ENCODE results near the gene ITM2C.
A peak's percentile ranks its signal among the peaks of the same experiment; 100 is the strongest.

ITM2C gene

DNA sequence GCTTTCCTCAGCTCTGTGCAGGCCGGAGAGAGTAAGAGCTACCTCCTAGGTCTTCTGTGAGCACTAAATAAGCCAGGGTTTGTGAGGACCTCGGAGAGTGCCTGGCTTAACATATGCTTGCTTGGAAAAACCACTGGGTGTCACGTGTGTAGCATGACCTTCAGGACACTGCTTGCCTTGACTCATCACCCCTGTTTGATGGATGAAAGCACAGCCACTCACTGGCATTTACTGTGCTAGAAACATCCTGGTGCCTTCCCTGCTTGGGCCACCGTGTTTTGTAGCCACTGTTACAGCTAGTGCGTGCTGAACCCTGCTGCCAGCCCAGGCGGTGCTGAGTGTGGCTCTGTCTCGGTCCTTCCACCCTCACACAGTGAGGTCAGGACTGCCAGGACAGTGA lies 34.8 kb upstream of the ITM2C start:
- no peak overlapping the region for H3K4me3 ChIP-seq (ENCODE audit: low read depth, low read length)
- no peak for DNase-seq (ENCODE audit: low read depth, low spot score)
- in situ Hi-C loops (cut with HindIII; ENCODE audit: low sequenced_read_pairs): no loop called here
- TF ChIP-seq CTCF (IDR thresholded peaks at IDR 0.05; ENCODE audit: low read depth, low read length): no peak

GRCh38 chr2:230830428-230830827 lies 34.3 kb upstream of the ITM2C start:
- H3K4me3 ChIP-seq (ENCODE audit: low read depth, low read length): no peak overlapping the region
- TF ChIP-seq CTCF (IDR thresholded peaks at IDR 0.05; ENCODE audit: low read depth, low read length): no peak
- in situ Hi-C loops (cut with HindIII; ENCODE audit: low sequenced_read_pairs): no loop called here
- no peak for DNase-seq (ENCODE audit: low read depth, low spot score)

DNA sequence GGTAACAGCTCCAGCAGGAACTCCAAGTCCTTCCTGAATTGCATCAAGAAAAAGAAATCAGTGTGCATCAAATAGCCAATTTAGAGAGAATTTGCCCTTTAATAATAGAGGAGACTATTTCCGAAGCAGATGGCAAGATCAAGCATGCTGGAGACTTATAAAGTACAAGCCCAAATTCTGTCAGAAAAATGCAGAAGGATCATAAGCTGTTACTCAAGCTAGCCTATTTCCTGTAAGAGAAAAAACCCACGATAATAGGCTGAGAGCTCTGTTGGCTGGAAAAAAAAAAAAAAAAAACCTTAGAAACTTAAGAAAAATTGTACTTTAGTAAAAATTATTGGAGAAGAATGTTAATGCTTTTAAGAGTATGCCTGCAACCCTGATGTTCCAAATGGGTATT lies 24.4 kb upstream of the ITM2C start:
- in situ Hi-C loops (cut with HindIII; ENCODE audit: low sequenced_read_pairs): no loop called here
- no peak for DNase-seq (ENCODE audit: low read depth, low spot score)
- TF ChIP-seq CTCF (IDR thresholded peaks at IDR 0.05; ENCODE audit: low read depth, low read length): no peak
- H3K4me3 ChIP-seq (ENCODE audit: low read depth, low read length): no peak overlapping the region

DNA sequence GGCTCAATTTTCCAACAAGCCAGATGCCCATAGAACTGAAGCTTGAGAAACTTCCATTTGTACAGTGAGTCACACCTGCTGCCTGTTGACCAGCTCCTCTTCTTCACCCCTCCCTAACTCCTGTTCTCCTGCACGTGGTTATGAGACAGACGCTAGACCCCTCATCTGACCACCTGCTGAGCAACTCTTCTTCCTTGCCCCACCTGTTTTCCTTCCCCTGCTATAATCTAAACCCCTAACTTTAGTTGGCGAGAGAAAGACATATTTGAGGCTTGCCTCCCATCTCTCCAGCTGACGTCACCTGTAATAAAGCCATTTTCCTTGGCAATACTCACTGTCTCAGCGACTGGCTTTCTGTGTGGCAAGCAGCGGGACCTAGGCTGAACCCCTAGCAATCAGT lies 22.3 kb upstream of the ITM2C start:
- DNase-seq (ENCODE audit: low read depth, low spot score): no peak
- TF ChIP-seq CTCF (IDR thresholded peaks at IDR 0.05; ENCODE audit: low read depth, low read length): no peak
- no peak overlapping the region for H3K4me3 ChIP-seq (ENCODE audit: low read depth, low read length)
- in situ Hi-C loops (cut with HindIII; ENCODE audit: low sequenced_read_pairs): no loop called here

DNA sequence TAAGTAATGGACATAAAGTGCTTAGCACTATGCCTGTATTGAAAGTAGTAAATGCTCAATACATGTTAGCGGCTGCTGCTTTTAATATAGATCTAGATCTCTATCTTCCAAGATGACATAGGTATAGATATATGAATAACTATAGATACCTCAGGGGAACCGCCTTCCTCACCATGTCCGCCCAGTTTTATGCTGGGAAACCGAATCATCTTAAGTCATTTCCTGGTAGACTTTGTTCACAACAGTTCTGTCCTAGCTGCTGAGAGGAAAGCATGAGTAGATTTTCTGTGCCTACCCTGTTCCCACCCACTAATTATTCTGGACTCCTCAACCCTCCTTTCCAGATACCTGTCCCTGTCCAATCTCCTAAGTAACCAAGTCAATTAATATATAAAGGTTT lies 21.6 kb upstream of the ITM2C start:
- no peak overlapping the region for H3K4me3 ChIP-seq (ENCODE audit: low read depth, low read length)
- no peak for TF ChIP-seq CTCF (IDR thresholded peaks at IDR 0.05; ENCODE audit: low read depth, low read length)
- in situ Hi-C loops (cut with HindIII; ENCODE audit: low sequenced_read_pairs): no loop called here
- DNase-seq (ENCODE audit: low read depth, low spot score): no peak

DNA sequence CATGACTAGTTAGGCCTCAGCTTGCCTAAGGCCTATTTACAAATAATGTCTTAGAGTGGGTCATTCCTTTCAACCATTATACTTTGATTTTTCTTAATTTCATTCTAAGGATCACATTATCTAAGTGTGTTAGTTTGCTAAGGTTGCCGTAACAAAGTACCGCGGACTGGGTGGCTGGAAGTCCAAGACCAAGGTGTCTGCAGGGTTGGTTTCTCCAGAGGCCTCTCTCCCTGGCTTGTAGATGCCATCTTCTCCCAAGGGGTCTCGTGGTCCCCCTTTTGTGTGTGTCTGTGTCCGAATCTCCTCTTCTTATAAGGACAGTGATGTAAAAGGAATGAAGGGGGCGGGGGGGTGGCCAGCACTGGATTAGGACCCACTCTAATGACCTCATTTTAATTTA lies 18.4 kb upstream of the ITM2C start:
- TF ChIP-seq CTCF (IDR thresholded peaks at IDR 0.05; ENCODE audit: low read depth, low read length): no peak
- no peak overlapping the region for H3K4me3 ChIP-seq (ENCODE audit: low read depth, low read length)
- in situ Hi-C loops (cut with HindIII; ENCODE audit: low sequenced_read_pairs): no loop called here
- DNase-seq (ENCODE audit: low read depth, low spot score): no peak

- peak; percentile 82 for DNase-seq (ENCODE audit: low read depth, low spot score)
- in situ Hi-C loops (cut with HindIII; ENCODE audit: low sequenced_read_pairs): no loop called here
- no peak overlapping the region for H3K4me3 ChIP-seq (ENCODE audit: low read depth, low read length)
- peak; percentile 96 for TF ChIP-seq CTCF (IDR thresholded peaks at IDR 0.05; ENCODE audit: low read depth, low read length)
Observed at GRCh38 chr2:230847883-230848388, 16.8 kb upstream of the ITM2C start.

All from astrocyte of the spinal cord (primary cell).